Psoas muscle (tissue), 8 donors: Measurements from ENCODE around the gene PRKX. TPM values are rescaled to one million over a fixed set of nuclear protein-coding genes. Genes with fewer than 3 reads are reported as not detected.
"Not testable (repeated sequence)": the region's sequence is repeated elsewhere in the genome, so short reads cannot be mapped to it uniquely, and the experiment has no call there.

Experiments
- ATAC-seq, 4 donors: fragments of 200-7000 bp; cut with Tn5 transposase; one replicate each; pipeline ENCODE4 v1.9.1; 2020; ENCODE audit warnings: moderate library complexity in 3 of 4, mild to moderate bottlenecking in 2 of 4
- DNase-seq, 2 donors: peaks; one replicate each; pipeline ENCODE4 v3.0.0-alpha.2; 2020
- H3K27ac ChIP-seq: fragments of 200-600 bp; one replicate; pipeline ENCODE4 v1.8.0; 2022
- H3K27me3 ChIP-seq, 3 donors: fragments of 200-600 bp in 1 of 3; one replicate each; pipeline versions ENCODE4 v1.6.1 to v1.8.0; 2013 to 2022; ENCODE audit warnings: low read length in 2 of 3, mild to moderate bottlenecking in 2 of 3, moderate library complexity in 1 of 3; ENCODE audit not compliant: insufficient read depth in 3 of 3
- H3K36me3 ChIP-seq, 2 donors: fragments of 200-600 bp in 1 of 2; one replicate each; pipeline versions ENCODE4 v1.6.1 to v1.8.0; 2013 to 2022; ENCODE audit warnings: low read depth in 1 of 2, mild to moderate bottlenecking in 1 of 2, moderate library complexity in 1 of 2; ENCODE audit not compliant: insufficient read depth in 1 of 2
- H3K4me1 ChIP-seq: fragments of 200-600 bp; one replicate; pipeline ENCODE4 v1.8.0; 2022
- H3K4me3 ChIP-seq: fragments of 200-600 bp; one replicate; pipeline ENCODE4 v1.8.0; 2022; ENCODE audit warnings: mild to moderate bottlenecking
- H3K9me3 ChIP-seq: fragments of 200-600 bp; one replicate; pipeline ENCODE4 v1.8.0; 2022
- CTCF ChIP-seq: fragments of 200-600 bp; IDR thresholded peaks from one replicate; pipeline ENCODE4 v1.8.0; 2022; ENCODE audit warnings: antibody characterized with exemption
- WGBS, 3 donors: extraction: QIAGEN DNeasy Blood & Tissue Kit; methylation state at CpG; one replicate each; pipeline versions ENCODE4 v1.1.6 to v1.1.7; 2013; 5-methylcytosine and 5-hydroxymethylcytosine counted together
- intact Hi-C, 2 donors: fragments of 100-400 bp; cut with DNase I; formaldehyde crosslinking; loops; one replicate each; pipeline versions ENCODE4 v1.11.0 to v1.14.2; 2022
- polyA plus RNA-seq, 3 donors: library from polyadenylated mRNA; stranded (reverse); fragments of 200-250 nt; gene quantifications; one replicate each; pipeline ENCODE4 v1.2.3, GENCODE V29; 2013
- total RNA-seq, 4 donors: library from RNA; stranded (reverse); fragmentation: NEBNext Ultra II Directional in 2 of 4; extraction: Animal tissue kit (Norgen Biotek cat#: 25700) in 2 of 4; gene quantifications; one replicate each; pipeline versions ENCODE4 v1.2.1 to v1.2.4, GENCODE V29; 2021 to 2023
- donor health status: healthy with polysubstance abuse.
- donor health status: DM: no; HTN: no; CAD: no; lungs with moderate emphysema.
- donor health status: Bipolar disorder and iron deficiency.
- donor health status: healthy.
- donor health status: DM: yes; HTN: yes; CAD: no.
- donor health status: DM: no; HTN: no; CAD: no.
- donor health status: DM: no; HTN: no; CAD: no.
- donor health status: DM: yes; HTN: yes; CAD: no.

The PRKX gene
- total and polyA plus RNA-seq, 7 donors, result 0.59 to 4.5 (median 2.7) TPM

GRCh38 chrX:3706481-3706880, 7.0 kb downstream of the PRKX start:
- Histone ChIP-seq H3K27me3 (no peaks in the 10 kb centered on the region), H3K27ac (no peak overlapping the region), H3K4me3 (no peak overlapping the region), H3K4me1 (no peaks in the 10 kb centered on the region), H3K36me3 (no peaks in the 10 kb centered on the region), H3K9me3 (no peaks in the 10 kb centered on the region)
- ATAC-seq (no peak), DNase-seq (no peak)
- intact Hi-C loops, result no loop called here
- TF ChIP-seq CTCF, result no peak
- 92 to 95% (median 93%) methylated on average over 11 of the region's 11 CpGs for WGBS, 3 donors

- H3K27ac ChIP-seq, H3K4me1 ChIP-seq, DNase-seq, H3K27me3 ChIP-seq, ATAC-seq, H3K36me3 ChIP-seq, intact Hi-C loops, H3K9me3 ChIP-seq, H3K4me3 ChIP-seq: not testable (repeated sequence)
- 90 to 100% (median 93%) methylated on average over 3 of the region's 3 CpGs for WGBS, 3 donors
Observed at GRCh38 chrX:3703251-3703650, 10.2 kb downstream of the PRKX start.

GRCh38 chrX:3702095-3702494, 11.4 kb downstream of the PRKX start:
- H3K4me1 ChIP-seq, intact Hi-C loops: not testable (repeated sequence)
- 45 to 58% (median 55%) methylated on average over 2 to 3 of the region's 3 CpGs for WGBS, 3 donors

GRCh38 chrX:3701445-3701928, 12.0 kb downstream of the PRKX start:
- 87 to 91% (median 90%) methylated on average over 10 of the region's 10 CpGs for WGBS, 3 donors

More at GRCh38 chrX:3702095-3702494, 11.4 kb downstream of the PRKX start:
- not testable (repeated sequence) for ATAC-seq, H3K36me3 ChIP-seq, H3K4me3 ChIP-seq, H3K9me3 ChIP-seq, H3K27me3 ChIP-seq, DNase-seq, H3K27ac ChIP-seq

GRCh38 chrX:3699821-3700381, 13.5 kb downstream of the PRKX start:
- DNase-seq (no peak), ATAC-seq (peak in 1 of 4 donors; percentile 29)
- intact Hi-C loops, result no loop called here
- Histone ChIP-seq H3K4me3 (peak overlapping the region; percentile 40), H3K9me3 (no peaks in the 10 kb centered on the region), H3K27me3 (no peaks in the 10 kb centered on the region), H3K4me1 (no peaks in the 10 kb centered on the region), H3K27ac (peak overlapping the region; percentile 39), H3K36me3 (no peaks in the 10 kb centered on the region)
- 3 to 8% (median 8%) methylated on average over 9 of the region's 9 CpGs for WGBS, 3 donors
- TF ChIP-seq CTCF, result no peak

More at GRCh38 chrX:3701445-3701928, 12.0 kb downstream of the PRKX start:
- H3K27ac ChIP-seq, H3K36me3 ChIP-seq, H3K4me3 ChIP-seq, ATAC-seq, H3K27me3 ChIP-seq, H3K4me1 ChIP-seq, intact Hi-C loops, DNase-seq, H3K9me3 ChIP-seq: not testable (repeated sequence)

GRCh38 chrX:3697701-3698279, 15.7 kb downstream of the PRKX start:
- peak in 1 of 2 donors; percentile 30 for DNase-seq

More at GRCh38 chrX:3697701-3698279, 15.7 kb downstream of the PRKX start:
- 13 to 24% (median 22%) methylated on average over 16 of the region's 16 CpGs for WGBS, 3 donors
- no peak overlapping the region for H3K27ac ChIP-seq
- no peaks in the 10 kb centered on the region for H3K27me3 ChIP-seq
- H3K9me3 ChIP-seq, result no peaks in the 10 kb centered on the region
- ATAC-seq, result peak; percentile 30 to 70 (median 56)
- TF ChIP-seq CTCF, result no peak
- no peaks in the 10 kb centered on the region for H3K4me1 ChIP-seq
- intact Hi-C loops, result no loop called here
- H3K36me3 ChIP-seq, result no peaks in the 10 kb centered on the region
- H3K4me3 ChIP-seq, result no peak overlapping the region
